Uterus (tissue), 2 donors: ENCODE measurements around the gene ATXN7L1.

Experiments used
- POLR2A ChIP-seq, 2 donors: fragments of 450-650 bp; IDR thresholded peaks; one replicate each; pipeline ENCODE4 v1.6.1; 2016; ENCODE audit warnings: antibody characterized with exemption in 2 of 2, mild to moderate bottlenecking in 1 of 2, moderate library complexity in 1 of 2
- TF ChIP-seq, protein P1 (sequence below), 4 experiments: fragments of 200-600 bp in 2 of 4; fragments of 450-650 bp in 2 of 4; sonication (generic) in 2 of 4; IDR thresholded peaks; one replicate each; pipeline ENCODE4 v1.5.1; 2016 to 2019; ENCODE audit warnings: antibody characterized with exemption in 4 of 4, mild to moderate bottlenecking in 2 of 4, moderate library complexity in 1 of 4

DNA sequence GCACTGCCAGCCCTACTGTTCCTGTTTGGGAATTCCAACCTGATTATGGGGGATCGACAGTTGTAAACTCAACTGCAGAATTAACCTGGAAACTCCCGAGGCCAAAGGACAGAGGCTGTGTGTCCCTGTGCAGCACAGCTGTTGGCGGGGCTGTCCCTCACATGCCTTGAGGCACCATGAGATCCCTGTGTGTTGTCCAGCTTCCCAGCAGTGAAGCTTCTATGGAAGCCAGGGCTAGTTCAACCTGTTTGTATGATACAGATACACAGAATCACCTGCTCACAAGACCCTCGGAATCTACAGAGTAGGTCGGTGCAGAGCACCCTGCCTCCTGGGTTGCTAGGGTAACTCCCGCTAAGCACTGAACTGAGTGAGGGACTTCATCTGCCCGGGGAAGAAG is 234.1 kb downstream of the ATXN7L1 start:
- TF ChIP-seq, protein P1, sequence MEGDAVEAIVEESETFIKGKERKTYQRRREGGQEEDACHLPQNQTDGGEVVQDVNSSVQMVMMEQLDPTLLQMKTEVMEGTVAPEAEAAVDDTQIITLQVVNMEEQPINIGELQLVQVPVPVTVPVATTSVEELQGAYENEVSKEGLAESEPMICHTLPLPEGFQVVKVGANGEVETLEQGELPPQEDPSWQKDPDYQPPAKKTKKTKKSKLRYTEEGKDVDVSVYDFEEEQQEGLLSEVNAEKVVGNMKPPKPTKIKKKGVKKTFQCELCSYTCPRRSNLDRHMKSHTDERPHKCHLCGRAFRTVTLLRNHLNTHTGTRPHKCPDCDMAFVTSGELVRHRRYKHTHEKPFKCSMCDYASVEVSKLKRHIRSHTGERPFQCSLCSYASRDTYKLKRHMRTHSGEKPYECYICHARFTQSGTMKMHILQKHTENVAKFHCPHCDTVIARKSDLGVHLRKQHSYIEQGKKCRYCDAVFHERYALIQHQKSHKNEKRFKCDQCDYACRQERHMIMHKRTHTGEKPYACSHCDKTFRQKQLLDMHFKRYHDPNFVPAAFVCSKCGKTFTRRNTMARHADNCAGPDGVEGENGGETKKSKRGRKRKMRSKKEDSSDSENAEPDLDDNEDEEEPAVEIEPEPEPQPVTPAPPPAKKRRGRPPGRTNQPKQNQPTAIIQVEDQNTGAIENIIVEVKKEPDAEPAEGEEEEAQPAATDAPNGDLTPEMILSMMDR (IDR thresholded peaks at IDR 0.05), result no peak
- no peak for TF ChIP-seq POLR2A (IDR thresholded peaks at IDR 0.05)
